K562 (cell line): Measurements from ENCODE around the gene UBE2M. TPM values are rescaled to one million over a fixed set of nuclear protein-coding genes. Genes with fewer than 3 reads are reported as not detected.

Experiments used
- BACH1 ChIP-seq: fragments of 200-800 bp; sonication (Bioruptor generic); IDR thresholded peaks from 2 replicates; pipeline ENCODE4 v1.6.1; 2016; ENCODE audit warnings: missing genetic modification characterization, missing compliant biosample characterization
- CBFB ChIP-seq: sonication (generic); formaldehyde crosslinking; IDR thresholded peaks from 2 replicates; pipeline ENCODE4 v1.4.0; 2020; ENCODE audit warnings: mild to moderate bottlenecking, missing genetic modification reagents
- CHD2 ChIP-seq: IDR thresholded peaks from 2 replicates; pipeline ENCODE4 v1.6.1; 2011; ENCODE audit warnings: low read depth, low read length
- EP400 ChIP-seq: fragments of 450-650 bp; IDR thresholded peaks from 2 replicates; pipeline ENCODE4 v1.6.1; 2017; ENCODE audit warnings: antibody characterized with exemption, mild to moderate bottlenecking, moderate library complexity
- HNRNPUL1 ChIP-seq: fragments of 200-400 bp; formaldehyde crosslinking; IDR thresholded peaks from 2 replicates; pipeline ENCODE4 v1.6.1; 2017; ENCODE audit warnings: low read length
- KAT7 ChIP-seq: sonication (generic); formaldehyde crosslinking; IDR thresholded peaks from 2 replicates; pipeline ENCODE4 v1.8.0; 2022; ENCODE audit warnings: missing genetic modification reagents, mild to moderate bottlenecking, borderline replicate concordance
- MBD2 ChIP-seq: sonication (generic); IDR thresholded peaks from 2 replicates; pipeline ENCODE4 v1.6.1; 2016; ENCODE audit warnings: low read depth, borderline replicate concordance
- NFATC3 ChIP-seq: fragments of 450-650 bp; IDR thresholded peaks from 2 replicates; pipeline ENCODE4 v1.6.1; 2017; ENCODE audit warnings: mild to moderate bottlenecking
- PCBP2 ChIP-seq: fragments of 200-400 bp; formaldehyde crosslinking; IDR thresholded peaks from 2 replicates; pipeline ENCODE4 v1.6.1; 2018; ENCODE audit warnings: low read length, low read depth, mild to moderate bottlenecking, moderate library complexity; ENCODE audit not compliant: poor library complexity, severe bottlenecking
- ZBTB40 ChIP-seq, 2 experiments: fragments of 450-650 bp in 1 of 2; sonication (generic) in 1 of 2; formaldehyde crosslinking in 1 of 2; IDR thresholded peaks; 2 replicates each; pipeline versions ENCODE4 v1.7.1 to v1.9.0; 2016 to 2022; ENCODE audit warnings: inconsistent platforms in 1 of 2, mild to moderate bottlenecking in 1 of 2, missing genetic modification reagents in 1 of 2
- ZNF239 ChIP-seq: fragments of 250-450 bp; sonication (Bioruptor Pico); IDR thresholded peaks from 2 replicates; pipeline ENCODE4 v1.4.0; 2020; ENCODE audit warnings: mild to moderate bottlenecking
- ZNF316 ChIP-seq: fragments of 450-650 bp; IDR thresholded peaks from 2 replicates; pipeline ENCODE4 v1.6.1; 2016
- ZNF324 ChIP-seq: fragments of 250-450 bp; sonication (Bioruptor Pico); IDR thresholded peaks from 2 replicates; pipeline ENCODE4 v1.4.0; 2020; ENCODE audit warnings: mild to moderate bottlenecking
- polyA plus RNA-seq, 8 experiments: library from polyadenylated mRNA; depleted of rRNA in 4 of 8; stranded (reverse) in 5 of 8; unstranded in 3 of 8; fragments of >200 nt; fragmentation: Nextera tagmentation in 2 of 8; fragmentation: Illumina TruSeq in 1 of 8; extraction: Ambion mirVana in 2 of 8; extraction: Trizol in 1 of 8; gene quantifications; 2 replicates each; pipeline versions ENCODE4 v1.2.1 to v1.2.3, GENCODE V29; 2011 to 2014; ENCODE audit warnings: inconsistent platforms in 1 of 8, missing spikeins in 1 of 8
- total RNA-seq, 7 experiments: library from RNA; depleted of rRNA in 6 of 7; stranded (reverse); fragments of >200 nt in 6 of 7; fragmentation: Illumina TruSeq in 2 of 7; extraction: Trizol in 2 of 7; gene quantifications; 2 replicates each; pipeline versions ENCODE4 v1.2.1 to v1.2.3, GENCODE V29; 2011 to 2021; ENCODE audit warnings: low replicate concordance in 1 of 7
- TF ChIP-seq, protein P1 (sequence below): fragments of 450-650 bp; IDR thresholded peaks from 2 replicates; pipeline ENCODE4 v1.6.1; 2016; ENCODE audit warnings: low read depth, mild to moderate bottlenecking, moderate library complexity
- TF ChIP-seq, protein P2 (sequence below): fragments of 200-800 bp; sonication (Bioruptor generic); IDR thresholded peaks from 2 replicates; pipeline ENCODE4 v1.6.1; 2017; ENCODE audit warnings: missing genetic modification characterization, missing compliant biosample characterization

UBE2M gene
- total and polyA plus RNA-seq, 9 of the 15 experiments (the other 6 are each of a cell fraction or from before 2014, with no cell fraction given): 0.92 to 163 (median 85.7) TPM

- TF ChIP-seq ZBTB40 (IDR thresholded peaks at IDR 0.05) (no peak), ZBTB40 (CRISPR knock-in tag; IDR thresholded peaks at IDR 0.05) (no peak), ZNF324 (CRISPR knock-in tag) (no peak; the same call in 1 of the 2 replicates), ZNF239 (CRISPR knock-in tag) (no peak; the same call in 1 of the 2 replicates), MBD2 (peak; percentile 62; the same call in 1 of the 2 replicates), BACH1 (tag) (peak; percentile 33; the same call in 1 of the 2 replicates), KAT7 (no peak), CBFB (CRISPR knock-in tag) (peak; percentile 62; the same call in 1 of the 2 replicates), CHD2 (no peak), PCBP2 (no peak), ZNF316 (peak; percentile 41), EP400 (no peak; the same call in none of the 2 replicates), HNRNPUL1 (no peak), NFATC3 (no peak)
- TF ChIP-seq, protein P1, sequence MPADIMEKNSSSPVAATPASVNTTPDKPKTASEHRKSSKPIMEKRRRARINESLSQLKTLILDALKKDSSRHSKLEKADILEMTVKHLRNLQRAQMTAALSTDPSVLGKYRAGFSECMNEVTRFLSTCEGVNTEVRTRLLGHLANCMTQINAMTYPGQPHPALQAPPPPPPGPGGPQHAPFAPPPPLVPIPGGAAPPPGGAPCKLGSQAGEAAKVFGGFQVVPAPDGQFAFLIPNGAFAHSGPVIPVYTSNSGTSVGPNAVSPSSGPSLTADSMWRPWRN: peak; percentile 34; the same call in 1 of the 2 replicates
- TF ChIP-seq, protein P2, sequence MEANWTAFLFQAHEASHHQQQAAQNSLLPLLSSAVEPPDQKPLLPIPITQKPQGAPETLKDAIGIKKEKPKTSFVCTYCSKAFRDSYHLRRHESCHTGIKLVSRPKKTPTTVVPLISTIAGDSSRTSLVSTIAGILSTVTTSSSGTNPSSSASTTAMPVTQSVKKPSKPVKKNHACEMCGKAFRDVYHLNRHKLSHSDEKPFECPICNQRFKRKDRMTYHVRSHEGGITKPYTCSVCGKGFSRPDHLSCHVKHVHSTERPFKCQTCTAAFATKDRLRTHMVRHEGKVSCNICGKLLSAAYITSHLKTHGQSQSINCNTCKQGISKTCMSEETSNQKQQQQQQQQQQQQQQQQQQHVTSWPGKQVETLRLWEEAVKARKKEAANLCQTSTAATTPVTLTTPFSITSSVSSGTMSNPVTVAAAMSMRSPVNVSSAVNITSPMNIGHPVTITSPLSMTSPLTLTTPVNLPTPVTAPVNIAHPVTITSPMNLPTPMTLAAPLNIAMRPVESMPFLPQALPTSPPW (CRISPR knock-in tag): peak; percentile 81
Measured at GRCh38 chr19:58584498-58585441, 26.4 kb upstream of the UBE2M start (continued).
